GM21390 (cell line): Measurements from ENCODE around the gene RNF8.
"Not testable (repeated sequence)": the region's sequence is repeated elsewhere in the genome, so short reads cannot be mapped to it uniquely, and the experiment has no call there.

Experiments
- ATAC-seq: cut with Tn5 transposase; IDR thresholded peaks from one replicate; pipeline ENCODE4 v1.9.1; 2021; ENCODE audit not compliant: unreplicated experiment

Gene RNF8

DNA sequence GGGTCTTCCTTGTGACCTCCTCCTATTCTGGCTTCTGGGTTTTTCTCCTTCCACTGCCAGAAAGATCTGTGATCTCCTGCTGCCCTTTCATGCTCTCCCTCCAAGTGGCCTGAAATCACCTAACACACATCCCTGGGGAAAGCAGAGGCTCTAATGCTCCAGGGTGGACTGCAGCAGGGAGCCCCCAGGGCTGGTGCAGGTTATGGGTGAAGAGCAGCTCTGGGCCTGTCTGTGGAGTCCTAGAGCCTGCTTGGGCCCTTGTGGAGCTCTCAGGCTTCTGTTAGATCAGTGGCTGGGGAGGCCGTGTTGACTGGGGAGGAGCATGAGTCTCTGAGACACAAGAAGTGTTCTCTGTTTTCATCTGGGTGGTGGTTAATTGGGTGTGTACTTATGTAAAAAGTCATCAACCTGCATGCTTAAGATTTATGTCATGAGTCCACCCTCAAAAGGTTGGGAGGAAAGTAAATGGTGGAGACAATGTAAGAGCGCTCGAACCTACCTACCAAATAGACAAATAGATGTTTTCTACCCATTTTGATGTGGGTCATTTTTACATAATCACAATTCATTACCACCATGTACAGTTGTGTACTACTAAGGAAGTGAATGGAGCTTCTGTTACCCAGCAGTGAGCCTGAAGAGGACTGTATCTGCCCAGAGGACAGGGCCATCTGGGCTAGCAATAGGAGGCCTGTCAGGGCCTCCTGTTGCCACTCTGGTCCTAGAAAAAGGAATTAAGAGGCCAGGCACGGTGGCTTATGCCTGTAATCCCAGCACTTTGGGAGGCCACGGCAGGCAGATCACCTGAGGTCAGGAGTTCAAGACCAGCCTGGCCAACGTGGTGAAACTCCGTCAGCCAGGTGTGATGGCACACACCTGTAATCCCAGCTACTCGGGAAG is 32.0 kb upstream of the RNF8 start:
- ATAC-seq = no peak

- ATAC-seq = no peak
Observed at GRCh38 chr6:37323580-37323979, 30.2 kb upstream of the RNF8 start.

DNA sequence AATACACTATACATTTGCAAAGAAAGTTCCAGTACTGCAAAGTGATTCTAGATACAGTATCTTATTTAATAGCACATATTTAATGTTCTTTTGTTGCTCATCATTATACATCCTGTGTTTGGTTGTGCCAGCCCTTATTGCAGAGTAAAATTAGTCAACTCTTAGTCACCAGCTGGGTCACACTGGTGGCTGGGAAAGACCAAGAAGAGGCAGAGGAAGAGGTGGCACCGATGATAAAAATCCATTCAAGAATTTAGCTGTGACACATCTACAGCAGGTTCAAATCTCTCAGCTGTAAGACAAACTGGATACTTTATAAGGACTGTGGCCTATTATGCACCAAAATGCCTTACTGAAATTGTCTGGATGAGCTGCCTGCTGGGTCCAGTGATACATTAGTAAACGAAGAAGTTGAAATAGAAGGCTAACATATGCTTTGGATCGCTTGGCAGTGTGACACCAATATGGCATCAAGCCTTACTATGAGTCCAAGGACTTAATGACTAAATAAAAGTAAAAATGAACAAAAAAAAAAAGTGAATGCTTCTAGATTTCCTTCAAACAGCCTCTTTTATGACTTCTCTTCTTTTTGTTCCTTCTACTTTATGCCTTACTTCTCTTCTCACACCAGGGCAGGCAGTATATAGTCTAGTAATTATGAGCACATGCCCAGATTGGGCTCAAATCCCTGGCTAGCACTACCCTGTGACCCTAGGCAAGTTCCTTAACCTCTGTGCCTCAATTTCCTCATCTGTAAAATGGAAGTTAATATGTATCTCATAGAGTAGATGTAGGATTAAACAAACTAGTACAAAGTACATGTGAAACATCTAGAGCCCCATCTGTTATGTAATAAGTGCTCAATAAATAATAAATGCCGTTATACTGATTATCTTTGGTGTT is 29.4 kb upstream of the RNF8 start:
- no peak for ATAC-seq

DNA sequence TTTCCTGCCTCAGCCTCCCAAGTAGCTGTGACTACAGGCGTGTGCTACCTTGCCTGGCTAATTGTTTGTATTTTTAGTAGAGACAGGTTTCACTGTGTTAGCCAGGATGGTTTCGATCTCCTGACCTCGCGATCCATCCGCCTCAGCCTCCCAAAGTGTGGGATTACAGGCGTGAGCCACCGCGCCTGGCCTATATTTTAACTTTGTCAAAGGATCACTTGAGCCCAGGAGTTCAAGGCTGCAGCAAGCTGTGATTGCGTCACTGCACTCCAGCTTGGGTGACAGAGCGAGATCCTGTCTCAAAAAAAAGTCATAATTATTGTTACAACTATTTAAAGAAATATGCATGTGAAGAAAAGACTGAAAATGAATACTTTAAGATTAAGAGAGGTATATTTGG is 23.4 kb upstream of the RNF8 start:
- ATAC-seq = not testable (repeated sequence)

DNA sequence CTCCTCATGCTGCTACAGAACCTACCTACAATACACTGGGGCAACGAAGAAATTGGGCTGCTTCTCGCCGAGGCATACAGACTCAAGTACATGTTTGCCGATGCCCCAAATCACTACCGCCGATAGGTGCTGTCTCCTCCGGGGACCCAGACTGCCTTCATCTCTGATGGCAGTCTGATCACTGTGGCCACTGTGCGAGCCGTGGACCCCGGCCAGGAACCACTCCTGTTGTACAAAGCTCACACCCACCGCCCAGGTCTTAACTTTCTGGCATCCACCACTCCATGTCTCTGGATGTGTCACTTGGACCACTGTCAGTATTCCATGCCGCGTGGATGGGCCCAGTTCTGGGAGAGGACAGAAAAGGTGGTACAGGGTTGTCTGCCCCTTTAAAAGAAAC is 22.7 kb upstream of the RNF8 start:
- no peak for ATAC-seq

DNA sequence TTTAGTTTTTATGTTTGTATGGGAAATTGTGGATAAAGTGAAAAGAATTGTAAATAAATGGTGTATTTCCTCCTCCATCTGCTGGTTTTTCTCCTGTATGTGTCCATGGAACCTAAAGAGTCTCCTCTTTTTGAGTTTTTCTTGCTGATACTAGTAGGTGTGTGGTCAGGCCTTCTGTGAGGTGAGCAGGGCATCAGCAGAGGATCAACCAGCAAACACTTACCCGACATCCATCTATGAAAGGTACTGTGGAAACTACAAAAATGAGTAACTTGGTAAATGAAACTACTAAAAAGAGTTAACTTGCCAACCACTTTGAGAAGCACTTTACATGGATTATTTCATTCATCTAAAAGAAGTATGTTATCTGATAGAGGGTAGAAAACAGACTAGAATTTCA is 20.9 kb upstream of the RNF8 start:
- no peak for ATAC-seq

DNA sequence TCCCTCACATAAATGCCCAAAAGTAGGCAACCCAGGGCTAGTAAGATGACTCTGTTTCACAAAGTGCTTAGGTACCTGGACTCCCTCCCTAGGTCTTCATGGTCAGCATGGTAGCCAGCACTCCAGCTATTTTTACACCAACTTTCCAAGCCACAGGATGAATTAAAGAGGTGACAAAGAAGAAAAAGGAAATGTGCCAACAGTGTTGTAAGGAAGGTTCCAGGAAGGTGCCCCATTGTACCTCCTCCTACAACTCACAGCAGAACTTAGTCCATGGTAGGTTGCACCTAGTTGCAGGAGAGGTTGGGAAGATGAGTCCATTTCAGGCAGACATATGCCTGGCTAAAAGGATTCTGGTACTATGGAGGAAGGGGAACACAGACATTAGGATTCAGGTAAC is 19.7 kb upstream of the RNF8 start:
- no peak for ATAC-seq

GRCh38 chr6:37338317-37338716 is 15.5 kb upstream of the RNF8 start:
- not testable (repeated sequence) for ATAC-seq

DNA sequence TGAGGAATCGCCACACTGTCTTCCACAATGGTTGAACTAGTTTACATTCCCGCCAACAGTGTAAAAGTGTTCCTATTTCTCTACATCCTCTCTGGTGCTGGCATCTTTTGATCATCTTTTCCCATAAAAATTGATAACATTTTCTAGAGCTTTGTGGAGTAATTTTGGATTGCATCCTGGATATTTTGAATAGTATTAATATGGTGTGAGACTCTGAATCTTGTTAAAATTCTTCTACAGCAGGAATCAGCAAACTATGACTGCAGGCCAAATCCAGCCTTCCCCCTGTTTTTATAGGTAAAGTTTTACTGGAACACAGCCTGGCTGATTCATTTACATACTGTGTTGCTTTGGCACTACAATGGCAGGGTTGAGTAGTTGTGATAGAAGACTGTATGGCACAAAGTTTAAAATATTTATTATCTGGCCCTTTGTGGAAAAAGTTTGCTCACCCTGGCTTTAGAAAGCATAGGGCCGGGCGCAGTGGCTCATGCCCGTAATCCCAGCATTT is 15.0 kb upstream of the RNF8 start:
- ATAC-seq = no peak

GRCh38 chr6:37339741-37340638 is 13.8 kb upstream of the RNF8 start:
- no peak for ATAC-seq

DNA sequence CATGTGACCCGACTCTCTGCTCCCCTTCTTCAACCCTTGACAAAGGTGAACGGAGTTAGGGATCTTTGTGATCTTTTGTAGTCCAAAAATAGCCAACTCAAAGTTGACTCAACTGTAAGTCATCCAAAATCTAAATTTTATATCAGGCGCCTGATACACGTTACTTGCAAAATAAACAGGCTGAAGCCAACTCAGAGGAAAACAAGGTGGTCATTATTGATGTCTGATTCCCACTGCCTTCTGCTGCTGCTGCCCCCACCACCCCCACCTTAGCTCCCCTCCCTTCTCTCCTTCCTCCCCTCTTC is 13.2 kb upstream of the RNF8 start:
- ATAC-seq = no peak

DNA sequence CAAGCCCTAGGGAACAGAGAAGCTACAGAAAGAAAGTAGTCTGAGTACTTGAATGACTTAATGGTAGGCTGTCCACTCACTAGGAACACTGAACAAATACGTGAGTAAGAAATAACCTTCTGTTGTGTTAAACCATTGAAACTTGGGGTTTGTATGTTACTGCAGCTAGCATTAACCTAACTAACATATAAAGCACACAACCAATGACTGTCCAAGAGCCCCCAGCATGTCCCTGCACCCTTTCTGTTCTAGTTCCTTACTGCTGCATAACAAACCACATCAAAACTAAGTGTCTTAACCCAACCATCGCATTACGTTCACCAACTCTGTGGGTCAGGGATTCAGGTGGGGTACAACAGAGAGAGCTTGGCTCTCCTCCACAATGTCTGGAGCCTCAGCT is 10.5 kb upstream of the RNF8 start:
- ATAC-seq = no peak

DNA sequence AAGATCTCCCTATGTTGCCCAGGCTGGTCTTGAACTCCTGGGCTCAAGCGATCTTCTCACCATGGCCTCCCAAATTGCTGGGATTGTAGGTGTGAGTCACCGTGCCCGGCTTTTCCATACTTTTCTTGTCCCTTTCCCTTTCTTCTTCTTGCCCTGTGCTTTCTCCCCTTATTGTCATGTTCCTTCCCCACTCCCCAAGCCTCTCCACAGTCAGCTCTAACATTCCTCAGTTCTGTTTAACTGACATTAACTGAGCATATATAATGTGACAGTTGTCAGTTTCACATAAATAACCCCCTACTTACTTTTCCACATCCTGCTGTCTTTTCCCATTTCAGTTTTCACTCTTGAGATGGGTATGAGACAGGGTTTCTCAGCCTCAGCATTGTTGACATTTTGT is 9.5 kb upstream of the RNF8 start:
- no peak for ATAC-seq

DNA sequence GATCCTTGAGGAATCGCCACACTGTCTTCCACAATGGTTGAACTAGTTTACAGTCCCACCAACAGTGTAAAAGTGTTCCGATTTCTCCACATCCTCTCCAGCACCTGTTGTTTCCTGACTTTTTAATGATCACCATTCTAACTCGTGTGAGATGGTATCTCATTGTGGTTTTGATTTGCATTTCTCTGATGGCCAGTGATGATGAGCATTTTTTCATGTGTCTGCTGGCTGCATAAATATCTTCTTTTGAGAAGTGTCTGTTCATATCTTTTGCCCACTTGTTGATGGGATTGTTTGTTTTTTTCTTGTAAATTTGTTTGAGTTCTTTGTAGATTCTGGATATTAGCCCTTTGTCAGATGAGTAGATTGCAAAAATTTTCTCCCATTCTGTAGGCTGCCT is 8.0 kb upstream of the RNF8 start:
- not testable (repeated sequence) for ATAC-seq

DNA sequence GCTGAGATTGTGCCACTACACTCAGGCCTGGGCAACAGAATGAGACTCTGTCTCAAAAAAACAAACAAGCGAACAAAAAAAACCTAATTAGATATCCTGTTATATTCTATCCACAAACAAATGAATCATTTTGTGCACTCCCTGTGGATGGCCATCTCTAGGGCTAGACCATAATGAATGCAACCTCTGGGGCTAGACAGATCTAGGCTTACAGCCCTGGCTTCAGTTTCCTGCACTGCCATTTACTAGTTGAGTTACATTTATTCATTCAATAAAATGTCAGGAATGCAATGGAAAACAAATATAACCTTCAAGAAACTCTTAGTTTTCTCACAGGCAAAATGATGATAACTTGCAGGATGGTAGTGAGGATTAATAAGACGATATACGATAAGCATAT is 6.6 kb upstream of the RNF8 start:
- ATAC-seq = no peak

DNA sequence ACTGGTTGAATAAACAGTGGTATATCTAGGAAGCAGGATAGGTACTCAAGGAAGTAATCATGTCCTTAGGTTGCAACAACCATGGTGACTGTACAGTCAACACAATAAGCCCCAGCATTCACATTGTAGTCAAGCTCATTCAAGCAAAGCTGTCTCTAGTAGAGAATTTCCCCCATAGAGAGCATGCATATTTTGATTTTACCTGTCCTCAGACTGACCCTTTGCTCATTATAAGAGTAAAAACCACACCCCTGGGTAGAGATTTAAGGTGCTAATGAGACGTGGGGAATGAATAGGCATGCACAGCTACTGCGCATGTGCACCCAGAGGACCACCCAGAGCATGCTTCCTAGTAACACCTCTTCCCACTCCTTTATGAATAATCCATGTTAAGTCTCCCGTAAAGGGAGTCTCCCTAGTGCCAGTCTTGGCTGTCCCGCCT is 6.1 kb upstream of the RNF8 start:
- no peak for ATAC-seq

DNA sequence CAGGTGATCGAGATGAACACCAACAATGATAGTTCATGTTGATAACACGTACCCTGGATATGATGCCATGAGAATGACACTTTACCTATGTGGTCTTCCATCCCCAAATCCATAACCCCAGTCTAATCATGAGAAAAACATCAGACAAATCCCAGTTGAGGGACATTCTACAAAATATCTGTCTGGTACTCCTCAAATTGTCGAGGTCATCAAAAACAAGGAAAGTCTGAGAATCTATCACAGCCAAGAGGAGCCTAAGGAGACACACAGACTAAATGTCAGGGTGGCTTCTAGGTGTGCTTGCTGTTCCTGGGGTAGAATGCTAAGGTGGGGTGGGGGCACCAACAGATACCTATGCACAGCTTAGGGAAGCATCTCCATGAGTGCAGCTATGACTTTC is 2.8 kb upstream of the RNF8 start:
- ATAC-seq = no peak

GRCh38 chr6:37352384-37352783 is 1.4 kb upstream of the RNF8 start:
- ATAC-seq = no peak

GRCh38 chr6:37354526-37355384 is 972 bp downstream of the RNF8 start:
- no peak for ATAC-seq

- no peak for ATAC-seq
Observed at GRCh38 chr6:37357288-37357687, 3.5 kb downstream of the RNF8 start.
